Endothelial cell of umbilical vein (primary cell): ENCODE data around the gene RASL11A. TPM values are rescaled to one million over a fixed set of nuclear protein-coding genes. Genes with fewer than 3 reads are reported as not detected.

Source experiments
- BruUV-seq: library from RNA; stranded (reverse); fragments of 400-500 nt; replicated peaks from 2 replicates; lab custom pipeline; 2021; lab: Mats Ljungman, UMichigan
- CTCF ChIA-PET: fragments of 300-600, 350-600 bp; sonication (Branson Sonifier 250); formaldehyde crosslinking; loops from one replicate; lab custom pipeline; 2021; ENCODE audit warnings: antibody characterized with exemption, inconsistent platforms; lab: Charles Lee
- POLR2A ChIA-PET: fragments of 300-600, 350-600 bp; sonication (Branson Sonifier 250); formaldehyde crosslinking; loops from one replicate; lab custom pipeline; 2021; ENCODE audit warnings: antibody characterized with exemption, inconsistent platforms; lab: Charles Lee
- DNase-seq: peaks from one replicate; pipeline ENCODE4 v3.0.0-alpha.2; 2011; ENCODE audit warnings: low read depth, low spot score
- FAIRE-seq: peaks from 2 replicates; lab custom pipeline; 2011; peaks lifted over from hg19 to GRCh38; lab: Jason Lieb, UNC
- H2AFZ ChIP-seq: 2 replicates; pipeline ENCODE4 v1.6.0; 2012; ENCODE audit warnings: low read depth, low read length, control low read depth, inconsistent platforms
- H3K27ac ChIP-seq: 2 replicates; pipeline ENCODE4 v1.5.1; 2011; ENCODE audit warnings: low read depth, mild to moderate bottlenecking, control low read depth, low read length, moderate library complexity; ENCODE audit not compliant: insufficient read depth
- H3K27me3 ChIP-seq, 2 experiments: 2 replicates each; pipeline versions ENCODE4 v1.6.0 to v1.6.1; 2011; ENCODE audit warnings: low read length in 2 of 2, mixed read lengths in 1 of 2; ENCODE audit not compliant: control insufficient read depth in 2 of 2, insufficient read depth in 2 of 2
- H3K36me3 ChIP-seq, 2 experiments: 2 replicates in 1 of 2; 3 replicates in 1 of 2; pipeline ENCODE4 v1.5.1; 2011; ENCODE audit warnings: low read length in 2 of 2, mild to moderate bottlenecking in 1 of 2, moderate library complexity in 1 of 2; ENCODE audit not compliant: control insufficient read depth in 2 of 2, insufficient read depth in 2 of 2; ENCODE audit errors: extremely low read depth in 1 of 2
- H3K4me1 ChIP-seq: 3 replicates; pipeline ENCODE4 v1.5.1; 2011; ENCODE audit warnings: mild to moderate bottlenecking, low read length; ENCODE audit not compliant: control insufficient read depth, insufficient read depth; ENCODE audit errors: extremely low read depth
- H3K4me2 ChIP-seq: 2 replicates; pipeline ENCODE4 v1.6.1; 2011; ENCODE audit warnings: low read length, control low read depth, mixed read lengths; ENCODE audit not compliant: insufficient read depth
- H3K4me3 ChIP-seq, 3 experiments: fragments of 200-600 bp in 1 of 3; sonication (generic), shearing (Covaris generic) in 1 of 3; replicated peaks in 1 of 3; 2 replicates each; pipeline ENCODE4 v1.5.1; 2011 to 2016; ENCODE audit warnings: control low read depth in 3 of 3, low read length in 3 of 3, mild to moderate bottlenecking in 2 of 3, inconsistent platforms in 1 of 3, low read depth in 1 of 3, moderate library complexity in 1 of 3; ENCODE audit not compliant: insufficient read depth in 1 of 3
- H3K79me2 ChIP-seq: 2 replicates; pipeline ENCODE4 v1.6.0; 2012; ENCODE audit warnings: low read length, inconsistent platforms; ENCODE audit not compliant: control insufficient read depth, insufficient read depth
- H3K9ac ChIP-seq: replicated peaks from 2 replicates; pipeline ENCODE3; 2011; ENCODE audit warnings: low read length, control low read depth; ENCODE audit not compliant: insufficient read depth; ENCODE audit errors: extremely low read depth
- H3K9me1 ChIP-seq: replicated peaks from 3 replicates; pipeline ENCODE4 v1.6.0; 2011; ENCODE audit warnings: mild to moderate bottlenecking, low read length; ENCODE audit not compliant: control insufficient read depth, insufficient read depth; ENCODE audit errors: extremely low read depth
- H3K9me3 ChIP-seq: replicated peaks from 2 replicates; pipeline ENCODE4 v1.5.1; 2012; ENCODE audit warnings: low read length, inconsistent platforms; ENCODE audit not compliant: control insufficient read depth, insufficient read depth
- H4K20me1 ChIP-seq: replicated peaks from 2 replicates; pipeline ENCODE3; 2011; ENCODE audit warnings: mild to moderate bottlenecking, low read length; ENCODE audit not compliant: control insufficient read depth, insufficient read depth; ENCODE audit errors: extremely low read depth
- CTCF ChIP-seq, 2 donors: IDR thresholded peaks; 1 replicate in 1 of 2; 2 replicates in 1 of 2; pipeline ENCODE4 v1.5.1; 2011; ENCODE audit warnings: low read length in 2 of 2, mild to moderate bottlenecking in 2 of 2, moderate library complexity in 2 of 2, control low read depth in 1 of 2, inconsistent platforms in 1 of 2, low read depth in 1 of 2; ENCODE audit not compliant: insufficient read depth in 1 of 2; ENCODE audit errors: extremely low read depth in 1 of 2
- EZH2 ChIP-seq: IDR thresholded peaks from 2 replicates; pipeline ENCODE4 v1.6.1; 2012; ENCODE audit warnings: borderline replicate concordance, low read depth, mild to moderate bottlenecking, moderate library complexity, low read length, inconsistent platforms; ENCODE audit not compliant: severe bottlenecking
- FOS ChIP-seq: IDR thresholded peaks from 2 replicates; pipeline ENCODE4 v1.6.1; 2011; ENCODE audit warnings: mild to moderate bottlenecking, low read length, moderate library complexity, borderline replicate concordance; ENCODE audit not compliant: insufficient read depth
- GATA2 ChIP-seq: IDR thresholded peaks from 2 replicates; pipeline ENCODE4 v1.7.0; 2011; ENCODE audit warnings: low read depth, mild to moderate bottlenecking, moderate library complexity, mixed read lengths, low read length; ENCODE audit not compliant: insufficient read length, insufficient read depth
- JUN ChIP-seq: IDR thresholded peaks from 2 replicates; pipeline ENCODE4 v1.6.1; 2011; ENCODE audit warnings: borderline replicate concordance, low read depth; ENCODE audit not compliant: insufficient read length, insufficient read depth
- MYC ChIP-seq: IDR thresholded peaks from one replicate; pipeline ENCODE4 v1.6.1; 2011; ENCODE audit warnings: mild to moderate bottlenecking, low read depth, low read length
- POLR2A ChIP-seq: IDR thresholded peaks from 2 replicates; pipeline ENCODE4 v1.6.1; 2012; ENCODE audit warnings: low read depth, mild to moderate bottlenecking, control low read depth, low read length
- POLR2AphosphoS5 ChIP-seq: IDR thresholded peaks from 2 replicates; pipeline ENCODE4 v1.6.1; 2012; ENCODE audit warnings: low read depth, mild to moderate bottlenecking, control low read depth, low read length, moderate library complexity; ENCODE audit not compliant: insufficient read depth
- dilution Hi-C: fragments of 300-500 bp; cut with MboI; formaldehyde crosslinking; loops from one replicate; pipeline ENCODE4 v1.15.0; 2019; ENCODE audit warnings: low sequenced_read_pairs; ENCODE audit not compliant: extremely low pct_ligation_motif_present
- intact Hi-C: fragments of 100-400 bp; cut with micrococcal nuclease; formaldehyde crosslinking; loops from one replicate; pipeline ENCODE4 v1.10.0; 2022
- polyA plus RNA-seq, 4 experiments: library from polyadenylated mRNA; depleted of rRNA in 3 of 4; stranded (reverse) in 3 of 4; unstranded in 1 of 4; fragments of >200 nt; gene quantifications; 2 replicates each; pipeline versions ENCODE4 v1.2.1 to v1.2.3, GENCODE V29; 2011 to 2012; ENCODE audit warnings: missing spikeins in 1 of 4
- total RNA-seq: library from RNA; stranded (reverse); gene quantifications from 2 replicates; pipeline ENCODE4 v1.2.3, GENCODE V29; 2021
- TF ChIP-seq, protein P1 (sequence below): IDR thresholded peaks from 2 replicates; pipeline ENCODE4 v1.6.1; 2011; ENCODE audit not compliant: insufficient read depth, insufficient read length

Gene RASL11A
- total and polyA plus RNA-seq, 2 donors (not counting 3 experiments of a cell fraction or from before 2014, with no cell fraction given): 1.2 to 1.3 TPM

GRCh38 chr13:27280841-27281240 is 10.2 kb downstream of the RASL11A start:
- Histone ChIP-seq H3K4me1 (no peaks in the 10 kb centered on the region), H3K9ac (no peak overlapping the region), H4K20me1 (no peaks in the 10 kb centered on the region), H3K4me2 (no peak overlapping the region), H2AFZ (no peak overlapping the region), H3K27me3 (peaks cover 12 to 13% of the 10 kb centered on the region in 2 experiments), H3K4me3 (no peak overlapping the region), H3K9me1 (no peaks in the 10 kb centered on the region), H3K79me2 (no peaks in the 10 kb centered on the region), H3K27ac (no peak overlapping the region), H3K9me3 (no peaks in the 10 kb centered on the region), H3K36me3 (no peaks in the 10 kb centered on the region)
- CTCF ChIA-PET: interaction anchor here (0.7 to 8.1 kb wide), 8 partner anchors 10 to 334 kb away, joined by 3 to 98 read pairs (median 6); partner anchors contain the start of genes GTF3A and RASL11A
- intact Hi-C loops: loop anchor here (5.0 kb wide), 1 partner anchor 334 kb away; no protein-coding TSS in a partner anchor
- BruUV-seq: no TSS peak
- POLR2A ChIA-PET: no interaction called here
- dilution Hi-C loops: no loop called here
- TF ChIP-seq GATA2: no peak
- no peak for TF ChIP-seq POLR2A
- TF ChIP-seq CTCF (IDR thresholded peaks at IDR 0.05; ENCODE audit: extremely low read depth in 1 of 2, insufficient read depth in 1 of 2, low read depth in 1 of 2, low read length in 2 of 2): no peak
- TF ChIP-seq MYC: no peak
- no peak for TF ChIP-seq POLR2AphosphoS5
- no peak for TF ChIP-seq JUN
- TF ChIP-seq, protein P1, sequence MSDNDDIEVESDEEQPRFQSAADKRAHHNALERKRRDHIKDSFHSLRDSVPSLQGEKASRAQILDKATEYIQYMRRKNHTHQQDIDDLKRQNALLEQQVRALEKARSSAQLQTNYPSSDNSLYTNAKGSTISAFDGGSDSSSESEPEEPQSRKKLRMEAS: no peak
- TF ChIP-seq EZH2: no peak
- no peak for TF ChIP-seq FOS
- DNase-seq: no peak
- FAIRE-seq: no peak
